ENCODE data around the gene SEMA4D.

DNA sequence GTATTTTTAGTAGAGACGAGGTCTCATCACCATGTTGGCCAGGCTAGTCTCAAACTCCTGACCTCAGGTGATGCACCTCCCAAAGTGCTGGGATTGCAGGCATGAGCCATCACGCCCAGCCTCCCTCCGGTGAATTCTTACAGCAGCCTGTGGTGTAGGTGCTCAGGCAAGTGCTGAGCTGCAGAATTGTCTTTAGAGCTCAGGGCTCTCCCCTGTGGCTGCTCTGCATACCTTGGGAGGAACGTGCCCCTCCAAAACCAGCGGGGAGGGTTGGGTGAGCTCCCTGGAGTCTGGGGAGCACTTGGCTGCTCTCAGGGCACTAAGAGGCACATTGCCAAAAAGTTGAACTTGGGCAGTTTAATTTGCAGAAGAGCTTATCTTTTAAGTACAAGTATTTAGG is 150.3 kb downstream of the SEMA4D start:
- TF ChIP-seq, protein P1, sequence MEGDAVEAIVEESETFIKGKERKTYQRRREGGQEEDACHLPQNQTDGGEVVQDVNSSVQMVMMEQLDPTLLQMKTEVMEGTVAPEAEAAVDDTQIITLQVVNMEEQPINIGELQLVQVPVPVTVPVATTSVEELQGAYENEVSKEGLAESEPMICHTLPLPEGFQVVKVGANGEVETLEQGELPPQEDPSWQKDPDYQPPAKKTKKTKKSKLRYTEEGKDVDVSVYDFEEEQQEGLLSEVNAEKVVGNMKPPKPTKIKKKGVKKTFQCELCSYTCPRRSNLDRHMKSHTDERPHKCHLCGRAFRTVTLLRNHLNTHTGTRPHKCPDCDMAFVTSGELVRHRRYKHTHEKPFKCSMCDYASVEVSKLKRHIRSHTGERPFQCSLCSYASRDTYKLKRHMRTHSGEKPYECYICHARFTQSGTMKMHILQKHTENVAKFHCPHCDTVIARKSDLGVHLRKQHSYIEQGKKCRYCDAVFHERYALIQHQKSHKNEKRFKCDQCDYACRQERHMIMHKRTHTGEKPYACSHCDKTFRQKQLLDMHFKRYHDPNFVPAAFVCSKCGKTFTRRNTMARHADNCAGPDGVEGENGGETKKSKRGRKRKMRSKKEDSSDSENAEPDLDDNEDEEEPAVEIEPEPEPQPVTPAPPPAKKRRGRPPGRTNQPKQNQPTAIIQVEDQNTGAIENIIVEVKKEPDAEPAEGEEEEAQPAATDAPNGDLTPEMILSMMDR (IDR thresholded peaks at IDR 0.05): no peak
- TF ChIP-seq POLR2A (IDR thresholded peaks at IDR 0.05): no peak

Measured in uterus (tissue), 2 donors.